Stimulated activated CD4-positive, alpha-beta T cell treated with anti-CD3 and anti-CD28 coated beads, Interleukin-1b, Interleukin-23, amount 100 ng/mL, for 24 hours (primary cell): ENCODE measurements around the gene MAN1A1.
"Not testable (repeated sequence)": the region's sequence is repeated elsewhere in the genome, so short reads cannot be mapped to it uniquely, and the experiment has no call there.

ENCODE experiments used
- DNase-seq, 4 experiments: peaks; one replicate each; pipeline ENCODE4 v3.0.0-alpha.2; 2020; ENCODE audit warnings: low read depth in 4 of 4, low spot score in 1 of 4

Gene MAN1A1

GRCh38 chr6:119174879-119175817 is 174.4 kb downstream of the MAN1A1 start:
- no peak for DNase-seq

DNA sequence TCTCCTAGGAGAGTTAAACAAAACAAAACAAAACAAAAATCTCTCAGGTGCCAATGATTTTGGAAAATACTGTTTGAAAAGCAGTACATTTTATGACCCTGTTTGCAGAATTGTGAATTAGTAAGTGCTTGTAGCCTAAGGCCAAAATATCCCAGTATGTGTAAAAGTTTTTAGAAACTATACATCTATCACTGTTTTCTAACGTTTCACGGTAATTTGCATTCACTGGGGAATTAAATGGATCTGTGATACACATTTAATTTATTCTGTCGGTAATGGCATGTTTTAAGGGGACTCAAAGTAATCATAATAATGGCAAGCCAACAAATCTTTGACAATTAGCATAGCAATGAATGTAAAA is 175.5 kb downstream of the MAN1A1 start:
- no peak for DNase-seq

DNA sequence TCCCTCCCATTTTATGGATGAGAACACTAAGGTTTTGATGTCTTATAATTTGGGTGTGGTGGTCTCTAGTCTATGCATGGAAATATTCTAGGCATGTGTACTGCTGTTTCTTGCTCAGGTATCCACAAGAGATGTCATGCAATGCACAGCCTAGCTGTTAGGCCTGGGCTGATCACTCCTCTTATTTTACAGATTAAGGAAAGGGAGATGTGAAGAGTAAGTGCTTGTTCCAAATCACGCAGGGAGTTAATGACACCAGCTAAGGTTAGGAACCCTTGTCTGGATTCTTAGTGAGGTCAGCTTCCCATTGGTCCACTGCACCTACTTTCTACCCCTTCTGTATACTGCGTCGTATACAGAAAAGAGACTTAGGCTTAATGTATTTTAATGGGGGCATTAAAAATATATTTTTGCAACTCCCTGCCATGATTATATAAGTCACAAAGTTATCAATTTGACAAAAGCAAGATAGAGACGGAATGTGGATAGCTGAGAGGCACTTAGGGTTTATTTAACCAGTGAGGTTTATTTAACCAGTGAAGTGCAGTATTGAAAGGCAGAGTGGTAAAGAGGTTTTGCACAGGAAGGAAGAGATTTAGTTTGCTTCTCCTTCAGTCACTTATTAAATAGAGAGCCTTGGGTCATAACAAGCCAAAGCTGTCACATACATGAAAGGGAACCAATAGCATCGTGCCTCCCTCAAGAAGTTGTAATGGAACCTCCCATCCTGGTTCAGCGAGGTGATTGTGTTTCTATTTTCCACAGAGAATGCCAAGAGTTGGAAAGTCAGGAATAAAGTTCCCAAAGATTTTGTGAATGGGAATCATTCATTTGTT is 176.1 kb downstream of the MAN1A1 start:
- no peak for DNase-seq

DNA sequence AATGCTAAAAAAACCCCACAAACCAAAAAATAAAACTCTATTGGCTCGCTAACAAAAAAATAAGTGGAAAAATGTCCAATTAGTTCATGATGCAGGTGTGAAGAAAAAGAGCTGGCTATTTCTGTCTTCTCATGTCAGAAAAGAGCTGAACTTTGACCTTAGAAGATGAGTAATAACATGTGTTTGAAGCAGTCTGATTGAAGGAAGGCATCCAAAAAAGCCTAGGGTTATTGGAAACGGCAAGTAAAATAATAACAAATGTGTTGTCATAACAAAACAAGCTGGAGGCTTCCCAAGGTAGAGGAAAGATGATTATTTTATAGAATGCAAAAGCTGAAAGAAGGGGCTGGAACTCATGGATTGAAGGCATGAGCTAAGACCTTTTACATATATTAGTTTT is 176.7 kb downstream of the MAN1A1 start:
- no peak for DNase-seq

- DNase-seq, result no peak
These were observed 177.5 kb downstream of the MAN1A1 start for GRCh38 chr6:119171864-119172588.

- no peak for DNase-seq
These were observed 178.3 kb downstream of the MAN1A1 start for GRCh38 chr6:119171088-119171841.

DNA sequence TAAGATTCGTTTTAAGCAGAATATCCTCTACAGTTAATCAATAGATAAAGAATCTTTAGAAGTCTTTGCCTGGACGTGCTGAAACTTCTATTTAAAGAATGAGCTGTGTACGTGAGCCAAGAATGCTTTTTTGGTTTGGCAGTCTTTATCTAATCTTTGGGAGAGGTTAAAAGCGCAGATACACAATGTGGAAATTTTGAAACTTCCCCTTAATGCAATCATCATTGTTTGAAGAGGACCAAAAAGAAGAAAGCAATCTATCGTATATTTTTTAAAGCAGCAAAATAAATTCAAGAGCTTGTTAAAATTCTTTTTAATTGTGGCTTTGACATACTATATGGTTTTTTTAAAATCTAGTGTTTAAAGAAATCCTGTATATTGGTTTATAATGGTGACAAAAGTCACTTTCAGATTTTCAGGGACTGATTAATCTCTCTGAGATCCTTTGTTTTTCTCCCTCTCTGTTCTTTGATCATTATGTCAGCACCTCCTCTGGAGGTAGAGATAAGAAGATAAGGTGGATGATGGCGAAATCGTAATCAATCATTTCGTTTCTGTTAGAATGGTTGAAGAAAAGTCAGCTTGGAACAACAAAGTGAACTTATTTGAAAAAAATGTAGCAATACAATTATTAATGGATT is 179.0 kb downstream of the MAN1A1 start:
- no peak for DNase-seq

DNA sequence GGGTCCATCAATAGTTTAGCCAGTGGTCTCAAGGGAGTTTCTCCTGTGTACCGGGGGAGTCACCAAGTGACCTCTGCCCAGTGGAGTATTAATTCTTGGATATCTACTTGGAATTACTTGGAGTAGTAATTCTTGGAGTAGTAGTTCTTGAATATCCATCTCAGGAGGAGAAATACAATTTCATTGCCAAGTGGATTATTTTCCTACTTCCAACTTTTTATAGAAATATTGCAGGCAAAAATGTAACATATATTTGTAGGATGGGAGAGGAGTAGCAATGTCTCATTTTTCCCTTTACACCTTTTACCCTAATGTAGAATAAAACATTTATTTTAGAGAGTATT is 179.5 kb downstream of the MAN1A1 start:
- DNase-seq, result no peak

DNA sequence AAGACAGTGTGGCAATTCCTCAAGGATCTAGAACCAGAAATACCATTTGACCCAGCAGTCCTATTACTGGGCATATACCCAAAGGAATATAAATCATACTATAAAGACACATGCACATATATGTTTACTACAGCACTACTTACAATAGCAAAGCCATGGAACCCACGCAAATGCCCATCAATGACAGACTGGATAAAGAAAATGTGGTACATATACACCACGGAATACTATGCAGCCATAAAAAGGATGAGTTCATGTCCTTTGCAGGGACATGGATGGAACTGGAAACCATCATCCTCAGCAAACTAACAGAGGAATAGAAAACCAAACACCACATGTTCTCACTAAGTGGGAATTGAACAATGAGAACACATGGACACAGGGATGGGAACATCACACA is 180.2 kb downstream of the MAN1A1 start:
- not testable (repeated sequence) for DNase-seq

DNA sequence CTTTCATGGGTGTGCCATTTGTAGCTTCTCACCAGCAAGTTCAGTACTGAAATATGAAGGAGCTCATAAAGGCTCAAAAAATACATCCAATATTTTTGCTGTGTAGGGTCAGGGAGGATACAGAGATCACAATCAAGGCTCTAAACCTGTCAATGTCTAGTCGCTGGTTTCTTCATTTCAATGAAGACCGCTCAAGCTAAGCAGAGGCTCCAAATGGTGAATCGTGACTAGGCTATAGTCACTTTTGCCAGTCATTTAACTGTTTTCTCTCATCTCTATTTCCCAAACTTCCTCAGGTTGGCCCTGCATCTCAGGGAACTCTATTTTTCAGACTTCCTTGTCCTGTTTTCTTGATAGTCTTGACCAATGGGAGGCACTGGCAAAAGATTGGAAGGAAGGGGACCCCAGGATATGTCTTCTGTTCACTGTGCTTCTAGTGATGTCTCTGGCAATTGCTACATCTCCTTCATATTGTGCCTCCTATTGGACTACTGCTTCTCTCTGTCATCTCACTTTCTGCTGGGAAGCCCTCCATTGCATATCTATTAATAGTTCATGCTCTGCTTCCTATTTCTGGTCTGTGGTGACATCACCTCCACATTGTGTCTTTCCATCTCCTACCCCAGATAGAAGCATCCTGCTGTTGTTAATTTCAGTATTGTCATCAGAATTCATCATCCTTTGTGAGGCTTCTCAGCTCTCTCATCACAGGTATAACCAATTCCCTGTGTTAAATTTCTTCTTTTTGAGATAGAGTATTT is 183.4 kb downstream of the MAN1A1 start:
- DNase-seq, result no peak

- no peak for DNase-seq
These were observed 186.6 kb downstream of the MAN1A1 start for GRCh38 chr6:119163006-119163405.

- DNase-seq, result no peak
These were observed 187.3 kb downstream of the MAN1A1 start for GRCh38 chr6:119162134-119162775.

GRCh38 chr6:119161438-119161837 is 188.1 kb downstream of the MAN1A1 start:
- DNase-seq, result no peak

DNA sequence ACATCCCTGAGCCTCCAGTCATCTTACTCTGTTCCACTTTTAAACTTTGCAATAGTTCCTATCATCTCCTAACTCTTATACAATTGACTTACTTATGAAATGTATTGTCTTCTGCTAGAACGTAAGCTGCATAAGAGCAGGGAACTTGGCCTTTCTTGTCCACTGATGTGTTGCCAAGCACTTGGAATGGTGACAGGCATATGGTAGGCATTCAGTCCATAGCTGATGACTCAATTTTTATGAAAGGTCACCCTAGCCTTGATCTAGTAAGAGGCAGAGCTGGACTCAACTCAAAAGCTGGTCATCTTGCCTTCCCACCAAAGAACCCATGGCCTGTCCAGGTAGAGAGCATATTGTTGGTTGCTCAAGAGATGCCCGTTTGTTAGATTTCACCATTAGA is 188.7 kb downstream of the MAN1A1 start:
- DNase-seq, result no peak

GRCh38 chr6:119158057-119158848 is 191.3 kb downstream of the MAN1A1 start:
- DNase-seq, result no peak

DNA sequence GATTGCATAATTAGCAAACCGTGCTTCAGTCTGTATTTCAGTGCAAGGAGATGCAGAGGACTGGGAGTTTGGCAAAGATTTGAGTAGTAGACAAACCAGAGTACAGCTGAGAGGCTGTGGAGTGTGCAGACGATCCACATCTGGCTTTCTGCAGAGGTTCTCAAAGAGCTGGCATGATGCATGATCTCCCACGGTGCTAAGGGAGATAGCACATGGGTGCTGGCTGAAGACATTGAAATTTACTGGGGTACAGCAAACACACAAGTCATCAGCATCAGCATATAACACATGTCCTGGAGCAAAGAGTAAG is 192.1 kb downstream of the MAN1A1 start:
- no peak for DNase-seq

- DNase-seq, result no peak
These were observed 192.6 kb downstream of the MAN1A1 start for GRCh38 chr6:119156757-119157505.

GRCh38 chr6:119156082-119156481 is 193.5 kb downstream of the MAN1A1 start:
- not testable (repeated sequence) for DNase-seq
